K562 (cell line): ENCODE results near the gene SOCS6. TPM values are rescaled to one million over a fixed set of nuclear protein-coding genes. Genes with fewer than 3 reads are reported as not detected.

ENCODE experiments used
- ATAC-seq: fragments of 200-7000 bp; cut with Tn5 transposase; 3 replicates; pipeline ENCODE4 v1.9.1; 2020; ENCODE audit warnings: moderate library complexity
- BruUV-seq: library from RNA; stranded (reverse); fragments of 400-500 nt; replicated peaks from 2 replicates; lab custom pipeline; 2021; lab: Mats Ljungman, UMichigan
- CTCF ChIA-PET: fragments of 300-600 bp; formaldehyde crosslinking; extraction: SDS; loops from one replicate; lab custom pipeline; 2021; ENCODE audit warnings: low intra/inter-chr PET ratio; lab: Yijun Ruan, JAX
- POLR2A ChIA-PET: fragments of 300-600, 350-650 bp; sonication (Branson Sonifier 250); formaldehyde crosslinking; extraction: SDS; loops from one replicate; lab custom pipeline; 2021; ENCODE audit warnings: antibody characterized with exemption, inconsistent platforms; lab: Yijun Ruan, JAX
- DNase-seq, 4 experiments: peaks; one replicate each; pipeline versions ENCODE4 v3.0.0 to v3.0.0-alpha.2; 2011 to 2018; ENCODE audit warnings: low spot score in 3 of 4, mixed read lengths in 3 of 4; ENCODE audit errors: extremely low read depth in 1 of 4
- FAIRE-seq: peaks from 2 replicates; lab custom pipeline; 2011; peaks lifted over from hg19 to GRCh38; lab: Jason Lieb, UNC
- H2AFZ ChIP-seq: 2 replicates; pipeline ENCODE4 v1.6.0; 2011; ENCODE audit warnings: low read depth, low read length, control low read depth, inconsistent platforms
- H3K27ac ChIP-seq: fragments of 200-600 bp; 3 replicates; pipeline ENCODE4 v1.8.0; 2011; ENCODE audit warnings: low read depth, mild to moderate bottlenecking, control low read depth, inconsistent platforms, low read length, moderate library complexity, mixed read lengths; ENCODE audit errors: extremely low read depth
- H3K27me3 ChIP-seq, 2 experiments: fragments of 300-600 bp in 1 of 2; 2 replicates in 1 of 2; 3 replicates in 1 of 2; pipeline versions ENCODE4 v1.6.0 to v1.8.0; 2011; ENCODE audit warnings: inconsistent platforms in 2 of 2, low read length in 2 of 2, mild to moderate bottlenecking in 1 of 2, mixed read lengths in 1 of 2, moderate library complexity in 1 of 2; ENCODE audit not compliant: control insufficient read depth in 2 of 2, insufficient read depth in 2 of 2
- H3K36me3 ChIP-seq: fragments of 300-600 bp; 3 replicates; pipeline ENCODE4 v1.8.0; 2011; ENCODE audit warnings: mild to moderate bottlenecking, low read length, inconsistent platforms; ENCODE audit not compliant: control insufficient read depth, insufficient read depth
- H3K4me1 ChIP-seq, 2 experiments: fragments of 200-600 bp in 1 of 2; replicated peaks in 1 of 2; 2 replicates in 1 of 2; 3 replicates in 1 of 2; pipeline versions ENCODE4 v1.5.1 to v1.8.0; 2011; ENCODE audit warnings: inconsistent platforms in 2 of 2, low read length in 2 of 2, mild to moderate bottlenecking in 1 of 2, mixed read lengths in 1 of 2, moderate library complexity in 1 of 2; ENCODE audit not compliant: control insufficient read depth in 2 of 2, insufficient read depth in 2 of 2
- H3K4me2 ChIP-seq: 2 replicates; pipeline ENCODE4 v1.6.1; 2011; ENCODE audit warnings: low read length, control low read depth, inconsistent platforms, mixed read lengths; ENCODE audit not compliant: insufficient read depth
- H3K4me3 ChIP-seq: fragments of 200-600 bp; sonication (generic), shearing (Covaris generic); 2 replicates; pipeline ENCODE4 v1.5.1; 2016; ENCODE audit warnings: control low read depth, inconsistent platforms
- H3K79me2 ChIP-seq: fragments of 200-600 bp; 3 replicates; pipeline ENCODE4 v1.8.0; 2011; ENCODE audit warnings: low read length, inconsistent platforms; ENCODE audit not compliant: control insufficient read depth, insufficient read depth
- H3K9ac ChIP-seq, 2 experiments: 2 replicates each; pipeline versions ENCODE4 v1.6.0 to v1.6.1; 2011; ENCODE audit warnings: low read depth in 2 of 2, low read length in 2 of 2, control low read depth in 1 of 2, inconsistent platforms in 1 of 2, mild to moderate bottlenecking in 1 of 2, mixed read lengths in 1 of 2; ENCODE audit not compliant: insufficient read depth in 1 of 2
- H3K9me1 ChIP-seq: one replicate; pipeline ENCODE4 v1.6.0; 2011; ENCODE audit warnings: inconsistent platforms, mild to moderate bottlenecking, low read length, moderate library complexity; ENCODE audit not compliant: control insufficient read depth, insufficient read depth
- H3K9me3 ChIP-seq: replicated peaks from 2 replicates; pipeline ENCODE4 v1.5.1; 2011; ENCODE audit warnings: low read depth, low read length, inconsistent platforms; ENCODE audit not compliant: control insufficient read depth, insufficient read depth
- H4K20me1 ChIP-seq: replicated peaks from 2 replicates; pipeline ENCODE4 v1.6.1; 2011; ENCODE audit warnings: low read length, inconsistent platforms, mixed read lengths; ENCODE audit not compliant: control insufficient read depth, insufficient read depth
- LARP7 ChIP-seq: fragments of 450-650 bp; IDR thresholded peaks from 2 replicates; pipeline ENCODE4 v1.6.1; 2016
- MBD2 ChIP-seq: sonication (generic); IDR thresholded peaks from 2 replicates; pipeline ENCODE4 v1.6.1; 2016; ENCODE audit warnings: low read depth, borderline replicate concordance
- POU5F1 ChIP-seq: fragments of 150-350 bp; IDR thresholded peaks from 2 replicates; pipeline ENCODE4 v1.6.1; 2014; ENCODE audit warnings: borderline replicate concordance, low read length, low read depth, mild to moderate bottlenecking; ENCODE audit not compliant: partially characterized antibody
- RHOXF2B ChIP-seq: fragments of 250-450 bp; sonication (Bioruptor Pico); conservative IDR thresholded peaks from 2 replicates; pipeline ENCODE4 v1.5.1; 2021
- SIN3B ChIP-seq: fragments of 450-650 bp; IDR thresholded peaks from 2 replicates; pipeline ENCODE4 v1.6.1; 2017; ENCODE audit warnings: low read depth, mild to moderate bottlenecking, moderate library complexity
- TAF1 ChIP-seq: IDR thresholded peaks from 2 replicates; pipeline ENCODE4 v1.6.1; 2011; ENCODE audit warnings: mild to moderate bottlenecking, low read length, moderate library complexity; ENCODE audit not compliant: insufficient read depth, control insufficient read depth, severe bottlenecking; ENCODE audit errors: extremely low read depth
- YBX1 ChIP-seq: fragments of 450-650 bp; IDR thresholded peaks from 2 replicates; pipeline ENCODE4 v1.7.1; 2016; ENCODE audit warnings: mild to moderate bottlenecking
- ZNF121 ChIP-seq: sonication (generic); formaldehyde crosslinking; conservative IDR thresholded peaks from 2 replicates; pipeline ENCODE4 v1.8.0; 2022; ENCODE audit warnings: missing genetic modification reagents
- ZNF408 ChIP-seq: fragments of 250-450 bp; sonication (Bioruptor Pico); IDR thresholded peaks from 2 replicates; pipeline ENCODE4 v1.4.0; 2020; ENCODE audit warnings: low read depth, mild to moderate bottlenecking, moderate library complexity
- WGBS: fragments of 100-300 bp; shearing (Covaris generic); methylation state at CpG from one replicate; pipeline ENCODE4 v1.1.6; 2016; ENCODE audit warnings: low coverage, mixed read lengths; ENCODE audit not compliant: insufficient coverage; ENCODE audit errors: missing lambda C conversion rate; 5-methylcytosine and 5-hydroxymethylcytosine counted together
- in situ Hi-C: fragments of 300-500 bp; cut with MboI; formaldehyde crosslinking; loops from 4 replicates; pipeline ENCODE4 v1.15.0; 2018; ENCODE audit warnings: inconsistent platforms, mixed read lengths
- intact Hi-C: fragments of 100-400 bp; cut with micrococcal nuclease; formaldehyde crosslinking; loops from 2 replicates; pipeline ENCODE4 v1.14.2; 2022
- polyA plus RNA-seq, 8 experiments: library from polyadenylated mRNA; depleted of rRNA in 4 of 8; stranded (reverse) in 5 of 8; unstranded in 3 of 8; fragments of >200 nt; fragmentation: Nextera tagmentation in 2 of 8; fragmentation: Illumina TruSeq in 1 of 8; extraction: Ambion mirVana in 2 of 8; extraction: Trizol in 1 of 8; gene quantifications; 2 replicates each; pipeline versions ENCODE4 v1.2.1 to v1.2.3, GENCODE V29; 2011 to 2014; ENCODE audit warnings: inconsistent platforms in 1 of 8, missing spikeins in 1 of 8
- total RNA-seq, 7 experiments: library from RNA; depleted of rRNA in 6 of 7; stranded (reverse); fragments of >200 nt in 6 of 7; fragmentation: Illumina TruSeq in 2 of 7; extraction: Trizol in 2 of 7; gene quantifications; 2 replicates each; pipeline versions ENCODE4 v1.2.1 to v1.2.3, GENCODE V29; 2011 to 2021; ENCODE audit warnings: low replicate concordance in 1 of 7
- TF ChIP-seq, protein P1 (sequence below): fragments of 250-450 bp; sonication (Bioruptor Pico); IDR thresholded peaks from 2 replicates; pipeline ENCODE4 v1.5.0; 2021; ENCODE audit warnings: mild to moderate bottlenecking, moderate library complexity
- TF ChIP-seq, protein P2 (sequence below): fragments of 250-450 bp; sonication (Bioruptor Pico); IDR thresholded peaks from 2 replicates; pipeline ENCODE4 v1.4.0; 2020; ENCODE audit warnings: mild to moderate bottlenecking, moderate library complexity
- TF ChIP-seq, protein P3 (sequence below): fragments of 450-650 bp; IDR thresholded peaks from 2 replicates; pipeline ENCODE4 v1.6.1; 2016; ENCODE audit warnings: antibody characterized with exemption

Gene SOCS6
- total and polyA plus RNA-seq, 9 of the 15 experiments (the other 6 are each of a cell fraction or from before 2014, with no cell fraction given) = 2.5 to 7.1 (median 5.6) TPM

GRCh38 chr18:70333316-70333715 lies 44.5 kb downstream of the SOCS6 start:
- H4K20me1 ChIP-seq = no peaks in the 10 kb centered on the region
- H3K9ac ChIP-seq = no peak overlapping the region
- no peak overlapping the region for H2AFZ ChIP-seq
- CTCF ChIA-PET = no interaction called here
- intact Hi-C loops = no loop called here
- no peak overlapping the region for H3K4me2 ChIP-seq
- H3K9me1 ChIP-seq = no peaks in the 10 kb centered on the region
- TF ChIP-seq, protein P1, sequence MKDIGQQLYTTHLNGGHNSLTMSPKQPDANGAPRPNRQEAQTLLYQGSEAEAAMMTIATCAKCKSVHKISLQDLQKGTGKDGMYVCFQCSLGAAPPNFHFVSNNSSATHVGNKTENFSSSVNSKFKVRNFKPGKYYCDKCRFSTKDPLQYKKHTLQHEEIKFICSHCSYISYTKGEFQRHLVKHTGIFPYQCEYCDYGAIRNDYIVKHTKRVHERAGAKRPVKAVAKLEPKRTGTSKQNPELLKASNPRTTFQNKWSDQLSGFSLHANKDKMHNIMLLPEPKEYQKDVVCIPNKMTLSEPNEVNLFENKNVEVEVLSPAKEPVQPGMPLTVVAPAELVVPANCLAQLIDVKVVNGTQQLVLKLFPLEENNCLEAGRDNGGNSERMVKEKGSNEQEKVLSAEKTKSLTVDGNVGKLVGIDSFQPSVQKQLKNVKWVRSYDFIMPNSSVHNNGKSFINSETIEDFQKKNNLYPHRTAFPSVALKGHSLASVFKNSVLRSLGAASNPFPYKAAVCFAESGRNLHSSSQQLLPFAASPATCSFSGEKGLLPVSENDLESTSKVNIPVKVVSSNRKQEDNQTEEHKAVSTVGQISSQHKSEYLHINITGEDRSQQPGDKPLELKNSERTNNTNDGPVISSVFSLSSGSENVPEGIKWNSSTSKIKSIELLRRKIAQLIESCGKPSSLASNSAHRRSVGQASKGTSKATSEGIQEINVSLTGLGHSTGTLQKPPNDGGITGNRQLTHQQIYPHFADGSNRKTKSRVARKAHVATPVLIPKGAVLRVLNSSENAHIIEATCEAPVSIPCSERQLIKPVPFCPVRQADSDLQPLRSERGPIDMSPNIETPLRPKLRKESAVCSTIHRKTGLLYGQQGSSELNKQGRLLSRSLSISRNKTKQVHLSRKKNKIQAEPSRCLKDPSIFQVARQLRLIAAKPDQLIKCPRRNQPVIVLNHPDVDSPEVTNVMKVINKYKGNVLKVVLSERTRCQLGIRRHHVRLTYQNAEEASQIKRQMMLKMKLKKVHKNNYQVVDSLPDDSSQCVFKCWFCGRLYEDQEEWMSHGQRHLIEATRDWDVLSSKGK = no peak
- TF ChIP-seq YBX1 (no peak), ZNF408 (CRISPR knock-in tag) (no peak), ZNF121 (CRISPR knock-in tag) (no peak), MBD2 (no peak), TAF1 (no peak), SIN3B (no peak), POU5F1 (no peak), RHOXF2B (no peak), LARP7 (no peak)
- TF ChIP-seq, protein P2, sequence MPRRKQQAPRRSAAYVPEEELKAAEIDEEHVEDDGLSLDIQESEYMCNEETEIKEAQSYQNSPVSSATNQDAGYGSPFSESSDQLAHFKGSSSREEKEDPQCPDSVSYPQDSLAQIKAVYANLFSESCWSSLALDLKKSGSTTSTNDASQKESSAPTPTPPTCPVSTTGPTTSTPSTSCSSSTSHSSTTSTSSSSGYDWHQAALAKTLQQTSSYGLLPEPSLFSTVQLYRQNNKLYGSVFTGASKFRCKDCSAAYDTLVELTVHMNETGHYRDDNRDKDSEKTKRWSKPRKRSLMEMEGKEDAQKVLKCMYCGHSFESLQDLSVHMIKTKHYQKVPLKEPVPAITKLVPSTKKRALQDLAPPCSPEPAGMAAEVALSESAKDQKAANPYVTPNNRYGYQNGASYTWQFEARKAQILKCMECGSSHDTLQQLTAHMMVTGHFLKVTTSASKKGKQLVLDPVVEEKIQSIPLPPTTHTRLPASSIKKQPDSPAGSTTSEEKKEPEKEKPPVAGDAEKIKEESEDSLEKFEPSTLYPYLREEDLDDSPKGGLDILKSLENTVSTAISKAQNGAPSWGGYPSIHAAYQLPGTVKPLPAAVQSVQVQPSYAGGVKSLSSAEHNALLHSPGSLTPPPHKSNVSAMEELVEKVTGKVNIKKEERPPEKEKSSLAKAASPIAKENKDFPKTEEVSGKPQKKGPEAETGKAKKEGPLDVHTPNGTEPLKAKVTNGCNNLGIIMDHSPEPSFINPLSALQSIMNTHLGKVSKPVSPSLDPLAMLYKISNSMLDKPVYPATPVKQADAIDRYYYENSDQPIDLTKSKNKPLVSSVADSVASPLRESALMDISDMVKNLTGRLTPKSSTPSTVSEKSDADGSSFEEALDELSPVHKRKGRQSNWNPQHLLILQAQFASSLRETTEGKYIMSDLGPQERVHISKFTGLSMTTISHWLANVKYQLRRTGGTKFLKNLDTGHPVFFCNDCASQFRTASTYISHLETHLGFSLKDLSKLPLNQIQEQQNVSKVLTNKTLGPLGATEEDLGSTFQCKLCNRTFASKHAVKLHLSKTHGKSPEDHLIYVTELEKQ (CRISPR knock-in tag) = no peak
- TF ChIP-seq, protein P3, sequence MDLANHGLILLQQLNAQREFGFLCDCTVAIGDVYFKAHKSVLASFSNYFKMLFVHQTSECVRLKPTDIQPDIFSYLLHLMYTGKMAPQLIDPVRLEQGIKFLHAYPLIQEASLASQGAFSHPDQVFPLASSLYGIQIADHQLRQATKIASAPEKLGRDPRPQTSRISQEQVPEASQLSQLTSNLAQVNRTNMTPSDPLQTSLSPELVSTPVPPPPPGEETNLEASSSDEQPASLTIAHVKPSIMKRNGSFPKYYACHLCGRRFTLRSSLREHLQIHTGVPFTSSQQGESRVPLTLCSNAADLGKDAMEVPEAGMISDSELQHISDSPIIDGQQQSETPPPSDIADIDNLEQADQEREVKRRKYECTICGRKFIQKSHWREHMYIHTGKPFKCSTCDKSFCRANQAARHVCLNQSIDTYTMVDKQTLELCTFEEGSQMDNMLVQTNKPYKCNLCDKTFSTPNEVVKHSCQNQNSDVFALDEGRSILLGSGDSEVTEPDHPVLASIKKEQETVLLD = no peak
- H3K27ac ChIP-seq = no peak overlapping the region
- no peaks in the 10 kb centered on the region; a peak in 2 of 5 replicates for H3K4me1 ChIP-seq
- no peaks in the 10 kb centered on the region for H3K27me3 ChIP-seq
- DNase-seq = no peak
- in situ Hi-C loops = no loop called here
- no TSS peak for BruUV-seq
- H3K4me3 ChIP-seq = no peak overlapping the region
- POLR2A ChIA-PET = no interaction called here
- H3K79me2 ChIP-seq = no peaks in the 10 kb centered on the region
- WGBS = 100% methylated on average over 1 of the region's 1 CpG
- no peak for ATAC-seq
- H3K36me3 ChIP-seq = no peaks in the 10 kb centered on the region
- H3K9me3 ChIP-seq = no peaks in the 10 kb centered on the region; the same call in 1 of the 2 replicates
- no peak for FAIRE-seq
